ENCODE measurements around the gene FRYL. TPM values are rescaled to one million over a fixed set of nuclear protein-coding genes. Genes with fewer than 3 reads are reported as not detected.

Gene FRYL
- total RNA-seq, 1 donor from 2014 or later, result 31.7 TPM

DNA sequence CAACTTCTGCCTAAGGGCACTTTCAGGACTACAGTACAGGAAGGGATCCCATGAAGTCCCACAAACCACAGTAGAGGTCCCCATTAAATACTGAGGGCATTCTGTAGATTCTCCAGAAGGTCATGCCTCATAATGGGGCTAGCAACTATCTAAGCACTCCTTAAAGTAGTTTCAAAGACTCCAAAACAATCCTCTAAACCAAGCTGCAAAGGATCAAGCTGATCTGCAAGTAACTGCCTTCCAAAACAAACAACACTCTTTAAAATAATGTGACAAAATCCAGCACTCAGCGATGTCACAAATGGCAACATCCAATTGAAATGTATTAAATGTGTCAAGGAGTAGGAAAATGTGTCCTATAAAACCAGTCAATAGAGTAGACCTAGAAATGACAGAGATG lies 118.7 kb downstream of the FRYL start:
- TF ChIP-seq, protein P1, sequence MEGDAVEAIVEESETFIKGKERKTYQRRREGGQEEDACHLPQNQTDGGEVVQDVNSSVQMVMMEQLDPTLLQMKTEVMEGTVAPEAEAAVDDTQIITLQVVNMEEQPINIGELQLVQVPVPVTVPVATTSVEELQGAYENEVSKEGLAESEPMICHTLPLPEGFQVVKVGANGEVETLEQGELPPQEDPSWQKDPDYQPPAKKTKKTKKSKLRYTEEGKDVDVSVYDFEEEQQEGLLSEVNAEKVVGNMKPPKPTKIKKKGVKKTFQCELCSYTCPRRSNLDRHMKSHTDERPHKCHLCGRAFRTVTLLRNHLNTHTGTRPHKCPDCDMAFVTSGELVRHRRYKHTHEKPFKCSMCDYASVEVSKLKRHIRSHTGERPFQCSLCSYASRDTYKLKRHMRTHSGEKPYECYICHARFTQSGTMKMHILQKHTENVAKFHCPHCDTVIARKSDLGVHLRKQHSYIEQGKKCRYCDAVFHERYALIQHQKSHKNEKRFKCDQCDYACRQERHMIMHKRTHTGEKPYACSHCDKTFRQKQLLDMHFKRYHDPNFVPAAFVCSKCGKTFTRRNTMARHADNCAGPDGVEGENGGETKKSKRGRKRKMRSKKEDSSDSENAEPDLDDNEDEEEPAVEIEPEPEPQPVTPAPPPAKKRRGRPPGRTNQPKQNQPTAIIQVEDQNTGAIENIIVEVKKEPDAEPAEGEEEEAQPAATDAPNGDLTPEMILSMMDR (IDR thresholded peaks at IDR 0.05; ENCODE audit: insufficient read depth, low read length, poor library complexity, severe bottlenecking), result no peak
- H3K4me3 ChIP-seq (ENCODE audit: low read depth, low read length), result no peak overlapping the region
- no peak for DNase-seq (ENCODE audit: low read depth)
- H3K27me3 ChIP-seq (ENCODE audit: control insufficient read depth, insufficient read depth, low read length), result no peaks in the 10 kb centered on the region
- H3K36me3 ChIP-seq (ENCODE audit: control insufficient read depth, insufficient read depth, low read length), result no peaks in the 10 kb centered on the region

DNA sequence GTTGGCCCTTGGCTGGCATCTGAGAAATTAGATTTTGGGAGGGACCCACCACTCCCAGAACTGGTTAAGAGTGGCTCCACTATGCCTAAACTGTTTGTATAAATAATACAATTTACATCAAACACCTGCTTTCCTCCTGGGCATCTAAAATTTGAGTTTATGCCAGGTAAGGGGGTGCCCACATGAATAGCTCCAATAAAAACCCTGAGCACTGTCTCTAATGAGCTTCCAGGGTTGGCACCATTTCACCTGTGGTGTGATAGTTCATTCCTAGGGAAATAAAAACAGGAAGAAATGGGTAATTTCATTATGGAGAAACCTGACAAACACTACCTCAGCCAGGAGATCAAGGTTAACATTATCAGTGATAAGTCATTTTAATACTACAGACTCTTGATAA lies 119.7 kb downstream of the FRYL start:
- Histone ChIP-seq H3K4me3 (ENCODE audit: low read depth, low read length) (no peak overlapping the region), H3K27me3 (ENCODE audit: control insufficient read depth, insufficient read depth, low read length) (no peaks in the 10 kb centered on the region), H3K36me3 (ENCODE audit: control insufficient read depth, insufficient read depth, low read length) (no peaks in the 10 kb centered on the region)
- DNase-seq (ENCODE audit: low read depth), result no peak
- TF ChIP-seq, protein P1 (IDR thresholded peaks at IDR 0.05; ENCODE audit: insufficient read depth, low read length, poor library complexity, severe bottlenecking), result no peak

DNA sequence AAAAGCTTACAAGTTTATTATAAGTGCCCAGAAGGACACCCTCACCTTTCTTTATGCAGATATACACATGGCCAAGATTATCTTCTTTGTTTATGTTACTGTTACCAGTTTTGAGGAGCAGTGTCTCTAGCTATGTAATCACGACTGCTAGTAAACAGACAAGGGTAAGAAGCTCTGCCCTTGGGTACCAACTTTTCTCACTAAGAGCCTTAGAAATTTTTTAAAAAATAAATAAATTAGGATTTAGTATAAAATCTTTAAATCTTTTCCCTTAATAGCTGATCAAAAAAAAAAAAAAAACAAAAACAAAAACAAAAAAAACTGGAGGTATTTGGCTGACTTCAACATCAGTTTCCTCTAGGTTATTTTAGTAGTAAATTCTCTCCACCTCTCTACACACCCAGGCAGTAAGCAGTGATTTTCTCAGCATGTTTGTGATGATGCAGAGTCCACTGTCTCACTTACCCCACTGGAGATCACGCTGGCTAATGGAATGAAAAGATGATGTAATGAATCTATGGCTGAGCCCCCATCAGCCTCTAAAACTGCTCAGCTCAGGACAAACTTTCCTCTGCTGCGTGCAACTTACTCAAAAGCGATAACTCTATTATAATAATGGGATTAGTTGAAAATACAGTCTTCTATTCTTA lies 125.9 kb downstream of the FRYL start:
- no peak overlapping the region for H3K4me3 ChIP-seq (ENCODE audit: low read depth, low read length)
- no peaks in the 10 kb centered on the region for H3K36me3 ChIP-seq (ENCODE audit: control insufficient read depth, insufficient read depth, low read length)
- no peaks in the 10 kb centered on the region for H3K27me3 ChIP-seq (ENCODE audit: control insufficient read depth, insufficient read depth, low read length)
- no peak for DNase-seq (ENCODE audit: low read depth)
- TF ChIP-seq, protein P1 (IDR thresholded peaks at IDR 0.05; ENCODE audit: insufficient read depth, low read length, poor library complexity, severe bottlenecking), result no peak

- no peaks in the 10 kb centered on the region for H3K27me3 ChIP-seq (ENCODE audit: control insufficient read depth, insufficient read depth, low read length)
Measured at GRCh38 chr4:48653217-48654014, 126.7 kb downstream of the FRYL start.

GRCh38 chr4:48651914-48652313 lies 128.2 kb downstream of the FRYL start:
- H3K36me3 ChIP-seq (ENCODE audit: control insufficient read depth, insufficient read depth, low read length), result no peaks in the 10 kb centered on the region
- H3K27me3 ChIP-seq (ENCODE audit: control insufficient read depth, insufficient read depth, low read length), result no peaks in the 10 kb centered on the region
- DNase-seq (ENCODE audit: low read depth), result no peak
- H3K4me3 ChIP-seq (ENCODE audit: low read depth, low read length), result no peak overlapping the region
- TF ChIP-seq, protein P1 (IDR thresholded peaks at IDR 0.05; ENCODE audit: insufficient read depth, low read length, poor library complexity, severe bottlenecking), result no peak

More at GRCh38 chr4:48653217-48654014, 126.7 kb downstream of the FRYL start:
- Histone ChIP-seq H3K4me3 (ENCODE audit: low read depth, low read length) (no peak overlapping the region), H3K36me3 (ENCODE audit: control insufficient read depth, insufficient read depth, low read length) (no peaks in the 10 kb centered on the region)
- TF ChIP-seq, protein P1 (IDR thresholded peaks at IDR 0.05; ENCODE audit: insufficient read depth, low read length, poor library complexity, severe bottlenecking), result no peak
- DNase-seq (ENCODE audit: low read depth), result no peak

Data from kidney epithelial cell (primary cell).